Glomerular visceral epithelial cell (primary cell): ENCODE measurements around the gene YIPF4.
"Not testable (repeated sequence)": the region's sequence is repeated elsewhere in the genome, so short reads cannot be mapped to it uniquely, and the experiment has no call there.

Source experiments
- DNase-seq: peaks from one replicate; pipeline ENCODE4 v3.0.0-alpha.2; 2016; ENCODE audit errors: extremely low spot score

YIPF4 gene

DNA sequence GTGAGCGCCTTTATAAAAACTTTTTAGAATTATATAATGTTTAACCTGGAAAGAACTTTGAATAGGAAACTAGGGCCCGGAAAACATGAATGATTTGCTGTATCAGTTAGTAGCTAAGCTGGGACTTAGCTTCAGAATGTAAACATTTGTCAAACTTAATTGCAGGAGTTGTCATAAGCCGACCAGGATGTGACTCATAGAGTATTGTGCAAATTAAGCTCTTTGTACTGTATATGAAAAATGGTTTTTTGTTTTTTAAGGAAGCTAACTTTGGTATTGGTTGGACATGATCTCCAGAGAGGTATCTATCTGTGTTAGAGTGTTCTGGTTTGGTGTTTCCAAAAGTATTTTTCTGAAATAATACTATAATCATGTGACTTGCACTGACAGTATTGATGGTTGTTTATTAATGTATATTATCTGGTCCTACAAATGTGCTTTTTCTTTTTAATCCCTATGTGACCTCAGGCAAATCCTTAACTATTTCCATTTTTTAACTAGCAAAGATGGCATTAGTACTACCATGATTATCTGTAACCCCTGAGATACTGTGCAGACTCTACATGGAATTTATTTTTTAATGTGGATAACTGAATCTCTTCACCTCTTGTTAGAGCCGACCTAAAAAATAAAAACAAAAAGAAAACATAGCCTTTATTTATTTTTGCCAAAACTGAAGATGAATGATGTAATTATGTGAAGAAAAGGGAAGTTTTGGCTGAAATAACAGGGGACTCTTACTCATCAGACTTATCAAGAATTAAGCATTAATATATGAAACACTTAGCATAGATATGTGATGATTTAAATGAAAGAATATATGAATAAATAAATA is 11.7 kb downstream of the YIPF4 start:
- DNase-seq = no peak

DNA sequence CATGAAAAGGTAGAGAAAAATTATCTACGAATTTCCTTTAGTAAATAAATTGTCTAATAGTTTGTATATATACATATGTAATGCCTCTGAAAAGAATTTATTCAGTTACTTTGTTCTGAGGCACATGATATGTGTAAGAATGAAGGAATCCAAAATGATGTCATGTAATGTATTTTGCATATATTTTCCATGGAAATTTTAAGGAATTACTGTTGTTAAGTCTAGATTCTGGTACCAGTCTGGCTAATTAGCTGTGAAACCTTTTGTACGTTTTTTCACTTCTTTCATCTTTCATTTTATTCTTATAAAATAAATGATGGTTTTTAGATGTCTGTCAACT is 12.3 kb downstream of the YIPF4 start:
- no peak for DNase-seq

DNA sequence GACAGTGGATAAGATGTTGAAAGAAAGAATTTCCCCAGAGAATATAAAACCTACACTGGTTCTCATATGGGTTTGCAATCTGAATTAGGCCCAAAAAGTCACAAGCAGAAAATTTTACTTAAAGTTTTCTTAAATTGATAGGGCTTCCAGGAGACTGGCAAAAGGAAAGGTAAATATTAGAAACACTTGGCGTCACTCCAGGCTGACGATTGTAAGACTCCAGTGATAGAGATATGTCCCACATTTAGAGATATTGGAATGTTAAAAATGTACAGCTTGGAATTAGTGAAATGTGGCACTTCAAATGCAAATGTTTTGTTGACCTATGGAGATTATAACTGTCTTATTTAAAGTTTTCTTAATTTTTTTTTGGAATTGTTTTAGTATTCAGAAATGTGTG is 14.0 kb downstream of the YIPF4 start:
- DNase-seq = no peak

DNA sequence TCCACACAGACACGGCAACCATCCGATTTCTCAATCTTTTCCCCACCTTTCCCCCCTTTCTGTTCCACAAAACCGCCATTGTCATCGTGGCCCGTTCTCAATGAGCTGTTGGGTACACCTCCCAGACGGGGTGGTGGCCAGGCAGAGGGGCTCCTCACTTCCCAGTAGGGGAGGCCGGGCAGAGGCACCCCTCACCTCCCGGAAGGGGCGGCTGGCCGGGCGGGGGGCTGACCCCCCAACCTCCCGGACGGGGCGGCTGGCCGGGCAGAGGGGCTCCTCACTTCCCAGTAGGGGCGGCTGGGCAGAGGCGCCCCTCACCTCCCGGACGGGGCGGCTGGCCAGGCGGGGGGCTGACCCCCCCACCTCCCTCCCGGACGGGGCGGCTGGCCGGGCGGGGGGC is 15.8 kb downstream of the YIPF4 start:
- not testable (repeated sequence) for DNase-seq

DNA sequence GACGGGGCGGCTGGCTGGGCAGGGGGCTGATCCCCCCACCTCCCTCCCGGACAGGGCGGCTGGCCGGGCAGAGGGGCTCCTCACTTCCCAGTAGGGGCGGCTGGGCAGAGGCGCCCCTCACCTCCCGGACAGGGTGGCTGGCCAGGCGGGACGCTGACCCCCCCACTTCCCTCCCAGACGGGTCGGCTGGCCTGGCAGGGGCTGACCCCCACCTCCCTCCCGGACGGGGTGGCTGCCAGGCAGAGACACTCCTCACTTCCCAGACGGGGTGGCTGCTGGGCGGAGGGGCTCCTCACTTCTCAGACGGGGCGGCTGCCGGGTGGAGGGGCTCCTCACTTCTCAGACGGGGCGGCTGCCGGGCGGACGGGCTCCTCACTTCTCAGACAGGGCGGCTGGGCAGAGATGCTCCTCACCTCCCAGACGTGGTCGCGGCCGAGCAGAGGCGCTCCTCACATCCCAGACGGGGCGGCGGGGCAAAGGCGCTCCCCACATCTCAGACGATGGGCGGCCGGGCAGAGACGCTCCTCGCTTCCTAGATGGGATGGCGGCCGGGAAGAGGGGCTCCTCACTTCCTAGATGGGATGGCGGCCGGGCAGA is 16.4 kb downstream of the YIPF4 start:
- not testable (repeated sequence) for DNase-seq

DNA sequence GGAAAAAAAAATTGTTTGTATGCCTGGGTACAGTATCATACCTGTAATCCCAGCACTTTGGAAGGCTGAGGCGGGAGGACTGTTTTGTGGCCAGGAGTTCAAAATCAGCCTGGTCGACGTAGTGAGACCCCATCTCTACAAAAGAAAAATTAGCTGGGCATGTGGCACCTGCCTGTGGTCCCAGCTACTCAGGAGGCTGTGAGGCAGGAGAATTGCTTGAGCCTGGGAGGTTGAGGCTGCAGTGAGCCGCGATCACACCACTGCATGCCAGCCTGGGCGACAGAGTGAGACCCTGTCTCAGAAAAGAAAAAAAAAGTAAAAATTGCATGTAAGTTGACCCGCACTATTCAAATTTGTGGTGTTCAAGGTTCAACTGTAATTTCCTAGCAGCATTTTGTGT is 32.9 kb downstream of the YIPF4 start:
- no peak for DNase-seq

DNA sequence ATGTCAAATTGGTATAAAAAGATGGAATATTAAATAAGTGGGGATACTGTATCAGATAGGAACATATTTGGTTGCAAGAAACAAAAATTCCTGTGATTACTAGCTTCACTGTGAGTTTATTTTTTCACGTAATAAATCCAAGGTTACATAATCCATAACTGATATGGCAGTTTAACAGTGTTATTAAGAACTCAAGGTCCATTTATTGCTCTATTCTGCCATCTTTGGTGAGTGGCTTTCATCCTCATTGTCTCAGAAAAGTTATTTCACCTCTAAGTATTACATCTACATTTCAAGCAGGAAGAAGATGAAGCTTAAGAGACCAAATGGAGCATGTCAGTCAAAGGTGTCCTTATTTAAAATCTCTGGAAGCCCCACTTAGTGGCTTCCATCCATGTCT is 37.2 kb downstream of the YIPF4 start:
- DNase-seq = no peak

DNA sequence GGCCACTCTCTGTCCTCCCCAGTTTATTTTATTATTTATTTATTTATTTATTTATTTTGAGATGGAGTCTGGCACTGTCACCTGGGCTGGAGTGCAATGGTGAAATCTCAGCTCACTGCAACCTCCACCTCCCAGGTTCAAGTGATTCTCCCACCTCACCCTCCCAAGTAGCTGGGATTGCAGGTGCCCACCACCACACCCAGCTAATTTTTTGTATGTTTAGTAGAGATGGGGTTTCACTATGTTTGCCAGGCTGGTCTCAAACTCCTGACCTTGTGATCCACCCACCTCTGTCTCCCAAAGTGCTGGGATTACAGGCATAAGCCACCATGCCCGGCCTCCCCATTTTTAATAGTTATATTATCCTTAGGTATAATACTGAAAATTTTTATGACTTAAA is 51.0 kb downstream of the YIPF4 start:
- not testable (repeated sequence) for DNase-seq

DNA sequence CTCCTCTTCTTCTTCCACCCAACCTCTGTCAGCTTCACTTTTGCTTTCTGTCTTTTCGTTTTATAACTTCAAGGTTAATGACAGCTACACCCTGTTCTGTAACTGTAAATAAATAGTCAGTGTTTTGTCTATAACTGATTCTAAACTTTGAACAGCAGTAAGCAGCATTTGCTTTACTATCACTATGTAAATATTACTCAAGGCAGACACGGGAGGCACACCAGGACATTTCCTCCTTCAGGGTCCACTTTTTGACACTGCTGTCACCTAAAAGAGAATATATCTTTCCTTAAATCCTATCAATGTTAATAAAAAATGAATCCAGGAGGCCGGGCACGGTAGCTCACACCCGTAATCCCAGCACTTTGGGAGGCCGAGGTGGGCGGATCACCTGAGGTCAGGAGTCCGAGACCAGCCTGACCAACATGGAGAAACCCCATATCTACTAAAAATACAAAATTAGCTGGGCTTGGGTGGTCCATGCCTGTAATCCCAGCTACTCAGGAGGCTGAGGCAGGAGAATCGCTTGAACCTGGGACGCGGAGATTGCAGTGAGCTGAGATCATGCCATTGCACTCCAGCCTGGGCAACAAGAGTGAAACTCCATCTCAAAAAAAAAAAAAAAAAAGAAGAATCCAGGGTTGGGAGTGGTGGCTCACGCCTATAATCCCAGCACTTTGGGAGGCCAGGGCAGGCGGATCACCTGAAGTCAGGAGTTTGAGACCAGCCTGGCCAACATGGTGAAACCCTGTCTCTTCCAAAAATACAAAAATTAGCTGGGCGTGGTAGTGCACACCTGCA is 51.7 kb downstream of the YIPF4 start:
- not testable (repeated sequence) for DNase-seq

DNA sequence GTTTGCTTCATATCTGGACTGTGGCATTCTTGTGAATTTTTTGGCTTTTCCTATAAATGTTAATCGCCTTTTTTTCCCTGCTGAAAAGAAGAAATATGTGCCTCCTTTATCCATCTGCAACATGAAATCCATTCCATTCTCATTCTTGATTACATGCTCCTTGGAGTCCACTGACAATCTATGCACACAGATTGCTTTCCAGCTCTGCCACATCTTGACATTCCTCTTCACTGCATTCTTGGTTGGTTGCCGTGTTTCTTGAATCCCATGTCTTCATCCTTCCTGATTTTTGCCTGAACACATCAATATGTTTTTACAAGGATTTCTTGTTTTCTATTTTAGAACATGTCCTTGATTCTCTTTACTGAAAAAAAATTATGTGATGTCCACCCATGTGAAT is 52.4 kb downstream of the YIPF4 start:
- no peak for DNase-seq

DNA sequence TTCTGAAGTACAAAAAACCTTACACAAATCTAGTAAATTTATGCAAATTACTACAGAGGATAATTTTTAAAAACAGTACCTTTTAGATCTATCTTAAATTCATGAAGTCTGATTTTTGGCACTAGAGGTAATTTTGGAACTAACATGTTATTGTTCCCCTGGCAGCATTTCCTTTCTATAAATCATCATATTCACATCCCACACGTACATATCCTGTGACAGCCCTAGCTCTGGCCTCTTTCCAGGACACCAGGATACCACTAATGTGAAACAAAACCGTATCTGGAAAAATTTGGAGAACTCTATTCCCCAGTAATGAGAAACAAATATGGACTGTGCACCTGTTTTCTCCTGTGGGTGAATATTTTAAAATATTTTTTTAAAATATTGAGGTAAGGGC is 65.1 kb downstream of the YIPF4 start:
- DNase-seq = no peak

DNA sequence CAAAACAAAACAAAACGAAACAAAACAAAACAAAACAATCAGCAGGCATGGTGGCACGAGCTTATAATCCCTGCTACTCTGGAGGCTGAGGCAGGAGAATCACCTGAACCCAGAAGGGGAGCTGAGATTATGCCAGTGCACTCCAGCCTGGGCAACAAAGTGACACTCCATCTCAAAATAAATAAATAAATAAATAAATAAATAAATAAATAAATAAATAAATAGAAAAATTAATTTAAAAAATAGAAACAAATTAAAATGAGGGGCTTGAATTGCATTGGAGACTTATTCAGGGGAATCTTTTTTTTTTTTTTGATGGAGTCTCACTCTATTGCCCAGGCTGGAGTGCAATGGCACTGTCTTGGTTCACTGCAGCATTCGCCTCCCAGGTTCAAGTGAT is 73.1 kb downstream of the YIPF4 start:
- not testable (repeated sequence) for DNase-seq

DNA sequence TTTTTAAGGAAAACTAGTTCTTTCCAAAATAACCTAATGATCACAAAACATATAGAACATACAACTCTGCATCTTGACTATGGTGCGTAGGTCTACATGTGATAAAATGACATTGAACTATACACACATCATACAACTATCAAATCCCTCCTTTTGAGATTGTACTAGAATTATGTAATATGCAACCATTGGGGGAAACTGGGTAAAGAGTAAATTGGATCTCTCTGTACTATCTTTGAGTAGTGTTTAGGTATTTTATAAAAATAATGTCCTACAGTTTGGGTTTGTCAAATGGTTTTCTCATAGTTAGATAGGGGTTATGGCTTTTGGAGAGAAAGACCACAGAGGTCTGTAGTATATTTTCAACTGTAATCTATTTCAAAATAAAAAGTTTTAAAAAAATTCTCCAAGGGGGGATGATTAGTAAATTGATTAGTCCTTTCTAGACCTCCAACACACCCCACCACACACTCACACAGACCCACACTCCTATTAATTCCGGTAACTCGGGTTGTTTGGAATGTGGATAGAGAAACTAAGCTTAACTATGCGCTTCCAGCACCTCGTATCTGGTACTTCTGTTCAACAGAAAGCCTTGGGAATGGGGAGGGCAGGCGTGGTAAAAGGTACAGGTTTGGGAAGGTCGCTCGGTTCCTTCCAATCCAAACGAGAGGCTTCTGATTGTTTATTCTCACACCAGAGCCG is 78.4 kb downstream of the YIPF4 start:
- no peak for DNase-seq

DNA sequence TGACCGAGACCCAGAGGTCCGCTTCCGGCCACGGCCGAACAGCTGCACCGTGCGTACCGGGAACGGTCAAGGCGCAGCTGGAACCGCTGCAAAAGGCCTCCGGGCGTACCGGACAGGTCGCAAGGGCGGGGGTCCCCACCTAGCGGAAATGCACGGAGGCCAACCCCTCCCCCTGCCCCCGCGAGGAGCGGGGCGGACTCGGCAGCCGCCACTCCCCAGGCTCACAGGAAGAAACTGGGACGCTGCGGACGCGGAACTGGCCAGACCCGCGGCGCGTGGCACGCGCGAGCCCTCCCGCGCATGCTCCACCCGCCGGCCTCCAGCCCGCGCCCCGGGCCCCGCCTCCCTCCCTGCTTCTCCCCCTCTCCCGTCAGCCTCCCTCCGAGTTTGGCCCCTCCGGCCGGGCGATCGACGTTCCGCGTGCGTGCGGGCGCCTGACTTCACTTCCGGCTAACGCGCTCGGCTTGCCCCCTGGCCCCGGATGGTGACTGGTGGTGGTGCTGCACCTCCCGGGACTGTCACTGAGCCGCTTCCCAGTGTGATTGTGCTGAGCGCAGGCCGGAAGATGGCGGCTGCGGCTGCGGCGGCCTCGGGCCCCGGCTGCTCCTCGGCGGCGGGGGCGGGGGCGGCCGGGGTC is 79.1 kb downstream of the YIPF4 start, which contains the start of gene BIRC6:
Gene BIRC6, plus strand, starts transcription at position 343 of the 637 bp plus-strand sequence. Its CDS starts 139 bp downstream, at position 482.
- DNase-seq = peak; percentile 96

DNA sequence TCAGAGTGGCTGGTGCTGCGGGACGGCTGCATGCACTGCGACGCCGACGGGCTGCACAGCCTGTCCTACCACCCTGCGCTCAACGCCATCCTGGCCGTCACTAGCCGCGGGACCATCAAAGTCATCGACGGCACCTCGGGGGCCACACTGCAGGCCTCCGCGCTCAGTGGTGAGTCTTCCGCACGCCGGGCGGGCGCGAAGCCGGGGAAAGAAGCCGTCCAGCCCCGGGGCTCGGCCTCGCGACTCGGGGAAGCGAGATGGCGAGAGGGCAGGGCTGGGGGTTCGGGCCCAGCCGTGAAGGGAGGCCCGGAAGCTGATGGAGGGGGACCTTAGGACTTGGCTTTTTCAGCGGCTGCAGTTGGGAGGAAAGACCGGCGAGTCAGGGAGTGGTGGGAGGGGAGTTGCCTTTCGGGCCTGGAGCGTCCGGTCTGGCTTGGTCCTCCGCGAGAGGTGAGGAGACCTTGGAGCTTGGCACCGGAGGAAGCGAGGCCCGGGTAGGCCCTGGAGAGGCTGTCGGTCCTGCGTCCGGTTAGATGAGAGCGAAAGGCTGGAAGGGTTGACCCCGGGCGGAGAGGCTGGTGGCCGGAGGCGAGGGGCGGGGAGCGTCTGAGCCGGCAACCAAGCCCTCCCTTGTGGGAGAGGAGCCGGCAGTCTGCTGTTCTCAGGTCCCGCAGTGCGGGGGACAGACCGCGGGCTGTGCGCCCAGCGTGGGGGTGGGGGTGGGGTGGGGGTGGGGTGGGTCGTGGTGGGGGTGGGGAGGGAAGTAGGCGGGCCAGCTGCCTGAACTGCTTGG is 79.8 kb downstream of the YIPF4 start:
- peak; percentile 26 for DNase-seq

DNA sequence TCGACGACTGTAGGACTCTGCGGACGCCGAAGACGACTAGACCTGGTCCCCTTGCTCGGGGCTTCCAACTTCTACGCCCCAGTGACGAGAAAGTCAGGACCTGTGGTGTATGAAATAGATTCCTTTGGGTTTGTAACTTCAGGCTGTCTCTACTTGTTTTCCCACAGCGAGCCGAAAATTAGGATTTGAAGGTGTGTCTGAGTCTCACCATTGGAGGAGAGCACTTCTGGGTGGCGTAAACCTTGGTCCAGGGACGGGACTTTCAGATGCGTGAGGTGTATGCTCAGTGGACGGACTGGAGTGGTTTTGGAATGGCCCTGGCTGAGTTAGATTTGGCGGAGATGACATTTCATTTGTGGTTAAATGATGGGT is 80.4 kb downstream of the YIPF4 start:
- DNase-seq = peak; percentile 32

DNA sequence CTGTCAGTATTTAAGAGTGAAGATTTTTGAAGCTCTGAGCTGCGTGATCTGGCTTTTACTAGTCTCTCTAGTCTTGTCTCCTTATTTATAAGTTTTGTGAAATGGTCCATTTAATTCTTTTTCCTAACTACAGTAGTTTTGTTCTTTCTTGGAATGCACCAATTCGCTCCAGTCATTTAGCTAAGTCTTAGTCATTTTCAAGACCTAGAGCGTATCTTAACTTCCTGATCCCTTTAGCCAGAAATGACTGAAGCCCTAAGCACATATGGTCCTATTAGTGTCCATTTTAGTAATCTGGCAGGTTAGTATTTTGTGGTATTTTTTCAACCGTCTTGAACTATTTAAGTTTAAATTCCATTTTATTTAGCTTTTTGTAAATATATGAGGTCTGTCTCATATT is 82.7 kb downstream of the YIPF4 start:
- peak; percentile 26 for DNase-seq

DNA sequence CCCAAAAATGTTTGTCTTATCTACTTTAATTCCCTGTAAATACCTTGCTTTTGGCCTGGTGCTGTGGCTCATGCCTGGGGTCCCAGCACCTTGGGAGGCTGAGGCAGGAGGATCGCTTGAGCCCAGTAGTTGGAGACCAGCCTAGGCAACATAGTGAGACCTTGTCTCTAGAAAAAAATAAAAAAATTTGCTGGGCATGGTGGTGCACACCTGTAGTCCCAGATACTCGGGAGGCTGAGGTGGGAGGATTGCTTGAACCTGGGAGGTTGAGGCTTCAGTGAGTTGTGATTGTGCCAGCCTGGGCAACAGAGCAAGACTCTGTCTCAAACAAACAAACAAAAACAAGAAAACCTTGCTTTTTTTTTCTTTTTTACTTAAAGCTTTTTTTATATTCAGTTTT is 85.3 kb downstream of the YIPF4 start:
- DNase-seq = not testable (repeated sequence)

DNA sequence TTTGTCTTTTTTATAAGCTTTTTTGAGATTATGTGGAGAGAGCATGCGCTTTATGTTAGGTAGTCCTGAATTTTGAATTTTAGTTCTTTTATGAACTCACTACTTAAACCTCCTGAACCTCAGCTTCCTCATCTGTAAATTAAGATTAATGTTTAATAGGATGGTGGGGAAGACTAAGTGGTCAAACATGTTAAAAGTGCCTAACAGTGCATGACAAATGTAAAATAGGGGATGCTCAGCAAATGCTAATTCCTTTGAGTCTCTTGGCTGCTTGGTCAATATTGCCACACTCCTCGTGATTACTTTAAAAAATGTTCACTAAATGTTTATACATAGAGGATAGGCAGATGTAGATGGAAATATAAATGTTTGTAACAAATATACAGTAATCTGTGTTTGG is 85.9 kb downstream of the YIPF4 start:
- peak; percentile 54 for DNase-seq

DNA sequence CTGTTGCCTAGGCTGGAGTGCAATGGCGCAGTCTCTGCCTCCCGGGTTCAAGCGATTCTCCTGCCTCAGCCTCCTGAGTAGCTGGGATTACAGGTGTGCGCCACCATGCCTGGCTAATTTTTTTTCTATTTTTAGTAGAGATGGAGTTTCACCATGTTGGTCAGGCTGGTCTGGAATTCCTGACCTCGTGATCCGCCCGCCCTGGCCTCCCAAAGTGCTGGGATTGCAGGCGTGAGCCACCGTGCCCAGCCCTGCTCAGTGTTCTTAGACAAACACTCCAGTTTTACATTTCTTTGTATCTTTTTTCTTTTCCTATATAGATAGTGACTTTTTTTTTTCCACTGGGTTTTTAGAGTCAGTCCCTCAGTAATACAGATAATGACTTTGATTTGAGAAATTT is 86.6 kb downstream of the YIPF4 start:
- DNase-seq = not testable (repeated sequence)

DNA sequence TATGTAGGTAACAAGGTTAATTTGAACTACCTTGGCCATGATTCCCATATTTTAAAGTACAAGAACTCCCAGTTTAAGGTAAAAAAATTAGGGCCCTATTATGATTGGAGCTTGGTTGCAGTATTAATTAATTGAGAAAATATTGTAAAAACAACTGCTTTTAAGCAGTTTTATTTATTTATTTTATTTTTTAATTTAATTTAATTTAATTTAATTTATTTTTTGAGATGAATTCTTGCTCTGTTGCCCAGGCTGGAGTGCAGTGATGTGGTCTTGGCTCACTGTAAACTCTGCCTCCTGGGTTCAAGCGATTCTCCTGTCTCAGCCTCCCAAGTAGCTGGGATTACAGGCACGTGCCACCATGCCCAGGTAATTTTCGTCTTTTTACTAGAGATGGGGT is 88.0 kb downstream of the YIPF4 start:
- DNase-seq = not testable (repeated sequence)
